Stimulated activated naive CD8-positive, alpha-beta T cell treated with anti-CD3 and anti-CD28 coated beads, Interleukin-15, Interleukin-2, amounts not matched to agents 100 ng/mL and 50 ng/mL, for 24 hours (primary cell): ENCODE data around the gene RPL3.

Experiments
- H3K27ac Mint-ChIP-seq: one replicate; pipeline ENCODE4 v1.8.0; 2021; ENCODE audit warnings: mild to moderate bottlenecking, mixed read lengths
- H3K27me3 Mint-ChIP-seq: one replicate; pipeline ENCODE4 v1.8.0; 2021; ENCODE audit warnings: mixed read lengths
- H3K36me3 Mint-ChIP-seq: one replicate; pipeline ENCODE4 v1.8.0; 2021; ENCODE audit warnings: low read depth, mixed read lengths
- H3K4me1 Mint-ChIP-seq: one replicate; pipeline ENCODE4 v1.8.0; 2021; ENCODE audit warnings: low read depth, mixed read lengths
- H3K4me3 Mint-ChIP-seq: one replicate; pipeline ENCODE4 v1.8.0; 2021; ENCODE audit warnings: mild to moderate bottlenecking, mixed read lengths
- H3K9me3 Mint-ChIP-seq: one replicate; pipeline ENCODE4 v1.8.0; 2021; ENCODE audit warnings: mixed read lengths

RPL3 gene

DNA sequence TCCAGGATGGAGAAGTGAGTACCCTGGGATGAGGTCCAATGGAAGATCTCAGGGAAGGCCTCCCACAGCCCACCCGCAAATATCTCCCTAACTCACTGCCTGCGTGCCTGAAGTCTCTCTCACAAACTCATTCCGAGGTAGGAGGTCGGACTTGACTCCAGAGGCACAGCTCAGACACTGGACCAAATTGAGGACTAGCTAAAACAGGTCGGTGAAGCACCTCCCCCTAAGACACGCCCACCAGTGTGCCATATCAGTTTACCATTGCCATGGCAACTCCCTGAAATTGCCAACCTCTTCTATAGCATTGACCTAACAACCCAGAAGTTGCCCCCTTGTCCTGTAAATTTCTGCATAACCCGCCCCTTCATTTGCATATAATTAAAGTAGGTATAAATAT is 17.5 kb downstream of the RPL3 start:
- Mint-ChIP-seq H3K4me3 (no peak overlapping the region), H3K4me1 (peaks cover 9% of the 10 kb centered on the region), H3K27ac (no peak overlapping the region), H3K36me3 (no peaks in the 10 kb centered on the region), H3K27me3 (peaks cover 23% of the 10 kb centered on the region), H3K9me3 (no peaks in the 10 kb centered on the region)

DNA sequence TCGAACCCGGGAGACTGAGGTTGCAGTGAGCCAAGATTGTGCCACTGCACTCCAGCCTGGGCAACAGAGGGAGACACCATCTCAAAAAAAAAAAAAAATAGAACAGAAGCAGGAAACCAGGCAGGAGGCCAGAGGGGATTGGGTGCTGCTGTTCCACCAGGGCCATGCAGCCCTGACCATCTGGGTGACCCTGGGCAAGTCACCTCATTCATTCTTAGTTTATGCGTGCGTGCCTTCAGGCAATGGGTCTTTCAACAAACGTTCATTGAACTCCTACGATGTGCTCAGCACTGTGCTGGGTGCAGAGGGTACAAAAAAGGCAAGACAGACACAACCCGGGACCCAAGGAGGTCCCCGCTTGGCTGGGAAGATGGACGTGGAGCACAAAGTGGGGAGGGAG is 18.3 kb downstream of the RPL3 start:
- Mint-ChIP-seq H3K27ac (no peak overlapping the region), H3K4me1 (peaks cover 9% of the 10 kb centered on the region), H3K27me3 (peaks cover 23% of the 10 kb centered on the region), H3K9me3 (no peaks in the 10 kb centered on the region), H3K4me3 (no peak overlapping the region), H3K36me3 (no peaks in the 10 kb centered on the region)

DNA sequence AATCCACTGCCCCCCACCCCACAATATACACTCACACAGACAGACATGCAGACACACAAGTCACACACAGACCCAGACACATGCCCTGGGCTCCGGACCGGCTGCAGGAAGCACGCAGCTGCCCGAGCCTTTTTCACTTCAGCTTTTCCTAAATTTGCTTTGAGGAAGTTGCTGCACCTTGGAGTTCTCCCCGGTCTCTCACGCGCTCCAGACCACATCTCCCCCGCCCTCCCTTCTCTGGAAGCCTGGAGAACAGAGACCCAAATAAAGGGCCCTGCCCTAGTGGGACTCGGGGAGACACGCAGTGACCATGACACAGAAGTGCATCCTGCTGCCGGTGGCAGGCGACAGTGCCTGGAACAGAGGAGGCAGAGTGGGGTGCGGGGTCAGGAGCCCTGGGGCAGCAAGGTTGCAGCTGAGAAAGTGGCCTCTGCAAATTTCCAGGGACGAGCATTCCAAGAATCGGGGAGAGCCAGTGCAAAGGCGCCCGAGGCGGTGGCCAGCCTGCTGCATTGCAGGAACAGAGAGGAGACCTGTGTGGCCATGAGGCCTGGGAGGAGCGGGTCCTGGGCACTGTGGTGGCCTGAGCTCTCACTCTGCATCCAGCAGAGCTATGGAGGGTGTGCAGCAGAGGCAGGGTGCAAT is 19.1 kb downstream of the RPL3 start:
- H3K36me3 Mint-ChIP-seq = no peaks in the 10 kb centered on the region
- peaks cover 23% of the 10 kb centered on the region for H3K27me3 Mint-ChIP-seq
- H3K9me3 Mint-ChIP-seq = no peaks in the 10 kb centered on the region
- H3K4me1 Mint-ChIP-seq = peaks cover 9% of the 10 kb centered on the region
- peak overlapping the region; percentile 7 for H3K4me3 Mint-ChIP-seq
- H3K27ac Mint-ChIP-seq = no peak overlapping the region

DNA sequence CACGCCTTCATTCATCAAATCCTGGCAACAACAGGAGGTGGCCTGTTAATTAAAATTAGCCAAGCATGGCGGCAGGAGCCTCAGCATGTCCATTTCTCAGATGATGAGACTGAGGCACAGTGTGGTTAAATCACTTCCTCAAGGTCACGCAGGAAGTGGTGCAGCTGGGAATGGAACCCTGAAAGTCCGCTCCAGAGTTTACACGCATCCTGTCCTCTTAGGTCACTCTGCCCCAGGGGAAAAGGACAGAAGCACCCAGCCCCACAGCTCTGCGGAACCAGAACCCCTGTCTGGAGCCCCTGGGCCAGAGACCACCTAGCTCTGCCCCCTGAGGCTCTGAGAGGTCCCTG is 19.6 kb downstream of the RPL3 start:
- no peak overlapping the region for H3K27ac Mint-ChIP-seq
- no peaks in the 10 kb centered on the region for H3K36me3 Mint-ChIP-seq
- peaks cover 23% of the 10 kb centered on the region for H3K27me3 Mint-ChIP-seq
- peak overlapping the region; percentile 7 for H3K4me3 Mint-ChIP-seq
- H3K4me1 Mint-ChIP-seq = peaks cover 9% of the 10 kb centered on the region
- no peaks in the 10 kb centered on the region for H3K9me3 Mint-ChIP-seq

DNA sequence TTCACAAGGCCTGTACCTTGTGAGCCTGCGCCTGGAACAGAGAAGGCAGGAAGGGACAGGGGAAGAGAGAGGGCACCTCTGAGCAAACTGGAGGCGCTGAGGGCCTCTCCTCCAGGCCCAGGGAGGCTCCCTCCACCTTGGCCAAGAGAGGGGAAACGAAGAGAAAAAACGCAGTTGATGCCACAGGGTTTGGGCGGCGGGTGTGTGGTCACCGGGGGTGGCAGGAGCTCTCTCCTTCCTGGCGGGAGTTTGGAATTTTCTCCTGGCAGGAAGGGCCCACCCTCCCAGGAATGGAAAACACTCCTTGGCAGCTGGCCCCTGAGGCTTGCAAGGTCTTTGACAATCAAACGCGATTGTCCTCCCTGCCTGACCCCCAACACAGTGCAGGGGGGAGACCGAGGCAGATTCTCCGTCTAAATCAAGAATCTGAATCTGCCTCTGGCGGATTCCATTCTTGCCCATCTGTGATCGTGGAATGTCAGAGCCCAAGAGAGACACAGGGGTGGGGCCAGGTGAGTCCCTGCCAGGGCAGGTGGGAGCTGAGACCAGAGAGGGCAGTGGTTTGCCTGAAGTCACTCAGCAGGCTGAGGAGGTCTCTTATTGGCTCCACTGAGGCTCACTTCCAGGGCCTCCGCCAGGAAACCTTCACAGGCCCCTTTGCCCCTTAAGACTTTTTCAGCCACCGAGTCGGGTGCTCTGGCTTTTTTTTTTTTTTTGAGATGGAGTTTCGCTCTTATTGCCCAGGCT is 21.0 kb downstream of the RPL3 start:
- H3K27me3 Mint-ChIP-seq = peaks cover 23% of the 10 kb centered on the region
- H3K4me1 Mint-ChIP-seq = peaks cover 9% of the 10 kb centered on the region
- H3K9me3 Mint-ChIP-seq = no peaks in the 10 kb centered on the region
- H3K27ac Mint-ChIP-seq = no peak overlapping the region
- no peaks in the 10 kb centered on the region for H3K36me3 Mint-ChIP-seq
- no peak overlapping the region for H3K4me3 Mint-ChIP-seq

DNA sequence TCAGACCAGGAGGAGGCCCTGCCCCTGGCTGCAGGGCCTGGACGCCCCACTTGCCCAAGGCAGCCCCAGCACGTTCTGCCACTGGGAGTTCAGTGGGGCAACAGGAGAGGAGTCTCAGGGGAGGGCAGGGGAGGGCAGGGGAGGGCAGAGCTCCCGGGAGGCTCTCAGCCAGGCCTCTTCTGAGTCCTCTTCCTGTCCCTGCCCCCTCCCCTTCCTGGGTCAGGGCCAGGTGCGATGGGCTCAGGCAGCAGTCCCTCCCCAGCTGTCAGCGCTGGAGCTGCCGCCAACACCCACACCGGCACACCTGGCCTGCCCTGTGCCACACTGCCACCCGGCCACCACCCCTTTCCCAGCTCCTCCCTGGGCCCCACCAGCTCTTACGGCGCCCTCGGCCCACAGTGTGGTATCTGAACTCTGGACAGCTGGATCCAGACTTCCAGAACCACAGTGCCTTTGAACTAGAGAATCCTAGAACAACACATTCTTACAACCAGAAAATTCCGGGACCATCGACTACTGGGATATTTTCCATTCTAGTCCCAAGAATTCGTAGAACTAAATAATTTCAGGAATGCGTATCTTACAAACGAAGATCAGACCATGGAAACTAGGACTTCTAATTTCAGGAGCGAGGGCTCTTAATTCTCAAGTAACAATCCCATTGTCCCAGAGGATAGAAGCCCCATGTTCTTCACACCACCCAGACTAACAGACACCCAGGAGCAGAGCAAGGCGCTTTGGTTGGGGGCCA is 21.8 kb downstream of the RPL3 start:
- Mint-ChIP-seq H3K4me1 (peaks cover 9% of the 10 kb centered on the region), H3K27ac (no peak overlapping the region), H3K27me3 (peaks cover 23% of the 10 kb centered on the region), H3K9me3 (no peaks in the 10 kb centered on the region), H3K4me3 (no peak overlapping the region), H3K36me3 (no peaks in the 10 kb centered on the region)

DNA sequence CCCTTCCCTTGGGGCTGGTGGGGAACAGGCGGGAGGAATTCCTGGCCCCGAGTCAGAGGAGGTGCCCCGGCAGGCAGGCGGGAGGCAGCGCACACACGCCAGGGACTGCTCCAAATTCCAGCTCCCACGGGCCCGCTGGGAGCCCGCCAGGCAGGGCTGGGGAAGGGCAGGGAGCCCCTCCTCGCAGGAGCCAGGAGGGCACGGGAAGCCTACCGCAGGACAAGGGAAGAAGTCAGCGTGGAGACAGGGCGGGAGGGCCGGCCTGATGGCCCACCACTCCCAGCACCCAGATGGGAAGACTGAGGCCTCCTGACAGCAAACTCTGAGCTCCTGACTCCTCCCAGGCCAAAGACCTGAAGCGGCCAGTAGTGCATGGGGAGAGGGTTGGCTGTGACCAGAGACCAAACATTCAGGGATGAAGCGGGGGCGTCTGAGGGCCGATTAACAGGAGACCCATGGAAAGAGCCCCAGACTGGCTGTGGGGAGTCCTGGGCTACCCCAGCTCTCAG is 22.4 kb downstream of the RPL3 start:
- H3K4me1 Mint-ChIP-seq = peaks cover 9% of the 10 kb centered on the region
- peaks cover 23% of the 10 kb centered on the region for H3K27me3 Mint-ChIP-seq

DNA sequence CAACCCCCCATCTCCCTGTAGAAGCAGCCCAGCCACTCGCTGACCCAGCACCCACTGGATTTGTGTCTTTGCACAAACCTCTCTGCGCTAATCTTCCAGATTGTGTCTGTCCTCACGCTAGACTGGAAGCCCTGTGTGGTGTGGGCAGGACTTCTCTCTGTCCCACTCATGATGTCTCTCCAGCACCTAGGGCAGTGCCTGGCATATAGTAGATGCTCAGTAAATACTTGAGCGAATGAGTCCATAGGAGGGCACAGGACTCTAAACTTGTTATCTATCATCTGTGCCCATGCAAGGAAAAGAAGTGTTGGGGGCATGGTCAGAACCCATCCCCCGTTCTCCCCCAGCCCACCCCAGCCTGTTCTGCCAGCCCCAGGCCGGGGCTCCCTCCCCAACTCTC is 22.9 kb downstream of the RPL3 start:
- Mint-ChIP-seq H3K4me1 (peaks cover 9% of the 10 kb centered on the region), H3K27me3 (peaks cover 23% of the 10 kb centered on the region), H3K36me3 (no peaks in the 10 kb centered on the region), H3K4me3 (no peak overlapping the region), H3K9me3 (no peaks in the 10 kb centered on the region), H3K27ac (no peak overlapping the region)

More for the DNA sequence above, 22.4 kb downstream of the RPL3 start:
- Mint-ChIP-seq H3K27ac (no peak overlapping the region), H3K36me3 (no peaks in the 10 kb centered on the region), H3K4me3 (no peak overlapping the region), H3K9me3 (no peaks in the 10 kb centered on the region)

DNA sequence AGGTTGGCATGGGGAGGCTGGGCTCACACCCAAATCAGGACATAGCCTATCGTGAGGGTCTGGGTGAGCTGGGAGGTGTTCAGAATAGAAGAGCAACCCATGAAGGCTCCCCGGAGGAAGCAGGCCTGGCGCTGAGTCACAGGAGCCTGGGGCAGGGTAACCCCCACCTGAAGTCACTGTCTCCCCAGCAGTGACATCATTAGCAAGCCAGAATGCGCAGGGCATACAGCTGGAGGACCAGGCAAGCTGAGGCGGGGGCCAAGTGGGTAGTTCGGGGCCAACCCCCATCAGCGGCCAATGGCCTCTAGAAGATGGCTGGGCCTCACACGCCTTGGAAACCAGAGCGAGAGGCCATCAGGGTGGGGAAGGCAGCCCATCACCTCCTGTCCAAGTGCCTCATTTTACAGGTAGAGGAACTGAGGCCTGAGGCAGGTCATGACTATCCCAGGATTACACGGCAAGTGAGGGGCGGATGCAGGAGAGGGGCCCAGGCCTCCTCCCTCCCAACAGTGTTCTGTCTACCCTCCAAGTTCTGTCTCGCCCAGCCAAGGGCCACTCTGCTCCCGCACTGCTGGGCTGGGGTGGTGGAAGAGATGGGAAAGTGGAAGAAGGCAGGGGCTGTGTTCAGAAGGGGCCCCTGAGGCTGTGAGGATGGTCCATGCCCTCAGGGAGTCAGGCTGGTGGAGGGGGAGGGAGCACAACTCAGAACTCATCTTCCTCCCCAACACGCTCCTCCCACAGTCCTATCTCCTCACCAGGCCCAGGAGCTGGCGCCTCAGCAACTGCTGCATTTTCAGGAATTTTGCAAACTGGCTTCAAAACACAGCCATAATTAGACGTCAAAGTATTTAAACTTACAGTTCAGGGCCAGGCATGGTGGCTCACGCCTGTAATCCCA is 24.6 kb downstream of the RPL3 start:
- H3K4me1 Mint-ChIP-seq = peaks cover under 1% of the 10 kb centered on the region
- peaks cover 13% of the 10 kb centered on the region for H3K27me3 Mint-ChIP-seq
- no peaks in the 10 kb centered on the region for H3K36me3 Mint-ChIP-seq
- no peak overlapping the region for H3K4me3 Mint-ChIP-seq
- H3K9me3 Mint-ChIP-seq = no peaks in the 10 kb centered on the region
- no peak overlapping the region for H3K27ac Mint-ChIP-seq

DNA sequence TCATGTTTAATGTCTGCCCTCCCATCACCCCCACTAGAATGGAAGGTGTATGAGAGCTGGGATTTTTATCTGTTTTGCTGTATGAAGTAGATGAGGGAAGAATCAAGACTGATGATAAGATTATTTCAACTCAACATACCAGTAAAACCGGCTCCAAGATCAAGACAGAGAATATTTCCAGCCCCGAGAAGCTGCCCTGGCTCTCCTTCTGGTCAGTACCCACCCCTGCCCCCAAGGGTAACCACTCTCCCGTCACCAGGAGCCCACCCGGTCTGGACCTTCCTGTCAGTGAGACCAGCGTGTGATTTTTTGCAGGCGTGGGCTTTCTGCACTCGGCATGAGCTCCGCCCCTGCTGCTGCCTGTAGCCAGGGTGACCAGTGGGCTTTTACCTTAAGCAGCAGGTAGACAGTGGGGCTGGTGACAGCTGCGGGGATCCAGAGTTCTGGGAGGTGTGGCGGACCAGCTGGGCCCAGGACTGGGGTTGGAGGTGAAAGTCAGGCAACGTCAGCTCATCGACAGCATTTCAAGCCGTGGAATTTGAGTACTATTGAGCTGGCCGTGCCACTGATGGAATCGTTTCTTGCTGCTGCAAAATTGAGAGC is 25.6 kb downstream of the RPL3 start:
- Mint-ChIP-seq H3K27me3 (peaks cover 6% of the 10 kb centered on the region), H3K4me3 (no peak overlapping the region), H3K36me3 (no peaks in the 10 kb centered on the region), H3K9me3 (no peaks in the 10 kb centered on the region), H3K27ac (no peak overlapping the region), H3K4me1 (no peaks in the 10 kb centered on the region)

DNA sequence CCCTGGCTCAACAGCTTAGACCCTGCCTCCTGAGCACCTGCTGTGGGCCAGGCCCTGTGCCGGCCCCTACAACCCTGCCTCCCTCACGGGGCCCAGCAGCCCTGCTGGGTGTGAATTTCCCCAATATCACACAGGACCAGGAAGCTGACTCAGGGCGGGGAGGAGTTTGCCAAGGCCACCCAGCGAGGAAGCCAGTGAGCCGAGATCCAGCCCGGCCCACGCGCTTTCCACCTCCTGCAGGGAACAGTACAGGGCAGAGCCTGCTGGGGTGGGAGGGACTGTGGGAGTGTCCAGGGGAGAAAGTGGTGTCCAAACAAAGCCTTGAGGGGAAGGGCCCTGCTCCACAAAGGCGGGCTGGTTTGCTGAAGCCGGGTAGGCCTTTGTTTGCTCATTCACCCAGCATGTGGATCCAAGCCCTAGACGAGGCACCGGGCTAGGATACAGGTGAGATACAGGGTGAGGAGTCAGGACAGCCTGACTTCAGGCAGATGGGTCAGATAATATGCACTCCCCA is 26.8 kb downstream of the RPL3 start:
- H3K27me3 Mint-ChIP-seq = no peaks in the 10 kb centered on the region
- no peaks in the 10 kb centered on the region for H3K36me3 Mint-ChIP-seq
- no peak overlapping the region for H3K27ac Mint-ChIP-seq
- no peak overlapping the region for H3K4me3 Mint-ChIP-seq
- H3K4me1 Mint-ChIP-seq = no peaks in the 10 kb centered on the region
- no peaks in the 10 kb centered on the region for H3K9me3 Mint-ChIP-seq

DNA sequence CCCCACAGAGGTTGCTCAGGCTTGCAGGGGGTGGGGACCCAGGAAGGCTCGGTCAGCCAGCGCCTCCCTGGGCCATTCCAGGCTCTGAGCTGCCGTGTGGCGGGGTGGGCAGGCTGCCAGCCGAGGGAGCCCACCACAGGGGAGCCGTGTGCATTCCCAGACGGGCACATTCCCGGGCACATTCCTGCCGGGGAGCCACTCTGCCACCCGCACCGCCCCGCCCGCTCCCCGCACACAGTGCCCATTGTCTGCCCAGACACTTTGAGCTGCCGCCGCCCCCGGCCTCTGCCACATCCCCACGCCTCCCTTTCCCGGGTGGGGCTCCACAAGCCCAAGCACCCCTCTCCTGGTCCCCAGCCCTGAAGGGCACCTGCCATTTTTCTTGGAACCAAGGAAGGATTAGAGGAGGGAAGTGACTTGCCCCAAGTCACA is 27.4 kb downstream of the RPL3 start:
- Mint-ChIP-seq H3K9me3 (no peaks in the 10 kb centered on the region), H3K27me3 (no peaks in the 10 kb centered on the region), H3K4me1 (no peaks in the 10 kb centered on the region), H3K36me3 (no peaks in the 10 kb centered on the region), H3K4me3 (no peak overlapping the region), H3K27ac (no peak overlapping the region)

DNA sequence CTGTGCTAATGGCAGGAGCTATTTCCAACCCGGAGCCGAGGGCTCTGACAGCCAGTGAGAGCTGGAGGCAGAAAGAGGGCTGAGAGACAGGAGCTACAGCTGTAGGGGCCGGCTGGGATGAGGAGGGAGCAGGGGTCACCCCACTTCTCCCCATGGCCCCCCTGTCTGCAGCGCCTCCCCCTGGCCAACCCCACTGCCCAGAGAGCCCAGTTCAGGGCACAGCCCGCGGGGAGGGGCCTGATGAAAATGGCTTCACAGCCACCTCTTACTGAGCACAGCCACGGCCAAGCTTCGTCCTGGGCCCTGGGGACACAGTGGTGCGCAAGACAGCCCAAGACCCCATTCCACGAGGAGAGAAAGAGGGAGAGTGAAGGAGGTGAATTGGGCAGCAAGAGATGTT is 27.9 kb downstream of the RPL3 start:
- no peak overlapping the region for H3K4me3 Mint-ChIP-seq
- H3K9me3 Mint-ChIP-seq = no peaks in the 10 kb centered on the region
- no peak overlapping the region for H3K27ac Mint-ChIP-seq
- H3K4me1 Mint-ChIP-seq = no peaks in the 10 kb centered on the region
- no peaks in the 10 kb centered on the region for H3K27me3 Mint-ChIP-seq
- no peaks in the 10 kb centered on the region for H3K36me3 Mint-ChIP-seq

DNA sequence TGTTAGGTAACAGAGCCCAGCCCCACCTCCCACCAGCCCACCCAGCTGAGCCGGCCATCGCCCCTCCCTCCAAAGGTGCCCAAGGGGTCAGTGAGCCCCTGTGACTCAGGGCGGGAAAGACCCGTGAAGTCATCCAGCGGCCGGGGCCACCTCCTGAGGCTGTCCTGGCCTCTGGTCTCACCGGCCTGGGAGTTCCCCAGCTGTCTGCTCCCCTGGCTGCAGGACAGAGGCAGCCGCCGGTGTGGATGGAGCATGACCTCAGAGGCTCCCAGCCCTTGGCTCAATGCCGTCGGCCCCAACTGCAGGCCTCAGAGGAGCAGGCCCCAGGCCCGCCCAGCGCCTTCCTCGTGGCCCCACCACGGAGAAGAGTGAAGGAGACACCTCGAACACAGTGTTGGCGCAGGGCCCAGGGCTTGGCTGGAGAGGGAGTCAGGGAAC is 28.7 kb downstream of the RPL3 start:
- H3K9me3 Mint-ChIP-seq = no peaks in the 10 kb centered on the region
- no peaks in the 10 kb centered on the region for H3K36me3 Mint-ChIP-seq
- H3K27me3 Mint-ChIP-seq = peaks cover 3% of the 10 kb centered on the region
- H3K4me3 Mint-ChIP-seq = no peak overlapping the region
- H3K27ac Mint-ChIP-seq = no peak overlapping the region
- no peaks in the 10 kb centered on the region for H3K4me1 Mint-ChIP-seq
